22Rv1 (cell line): Measurements from ENCODE around the gene OR2T3.

ENCODE experiments used
- CTCF ChIP-seq: fragments of 450-650 bp; IDR thresholded peaks from 2 replicates; pipeline ENCODE4 v1.5.1; 2017; ENCODE audit warnings: mild to moderate bottlenecking
- ZFX ChIP-seq: fragments of 450-650 bp; IDR thresholded peaks from 2 replicates; pipeline ENCODE4 v1.6.1; 2017; ENCODE audit warnings: antibody characterized with exemption, borderline replicate concordance

- TF ChIP-seq CTCF (no peak), ZFX (no peak)
Observed at GRCh38 chr1:248521856-248522255, 48.7 kb downstream of the OR2T3 start.
